NOMO-1 (cell line): ENCODE data around the gene PHF23.
"Not testable (repeated sequence)": the region's sequence is repeated elsewhere in the genome, so short reads cannot be mapped to it uniquely, and the experiment has no call there.

Experiments used
- DNase-seq, 2 experiments: peaks; one replicate each; lab custom pipeline; 2025; ENCODE audit not compliant: unreplicated experiment in 2 of 2; lab: John Stamatoyannopoulos, UW

PHF23 gene

GRCh38 chr17:7259555-7259889 lies 20.3 kb upstream of the PHF23 start:
- no peak for DNase-seq

- DNase-seq = no peak
Observed at GRCh38 chr17:7258731-7259554, 19.7 kb upstream of the PHF23 start.

- no peak for DNase-seq
Observed at GRCh38 chr17:7256766-7257456, 17.7 kb upstream of the PHF23 start.

DNA sequence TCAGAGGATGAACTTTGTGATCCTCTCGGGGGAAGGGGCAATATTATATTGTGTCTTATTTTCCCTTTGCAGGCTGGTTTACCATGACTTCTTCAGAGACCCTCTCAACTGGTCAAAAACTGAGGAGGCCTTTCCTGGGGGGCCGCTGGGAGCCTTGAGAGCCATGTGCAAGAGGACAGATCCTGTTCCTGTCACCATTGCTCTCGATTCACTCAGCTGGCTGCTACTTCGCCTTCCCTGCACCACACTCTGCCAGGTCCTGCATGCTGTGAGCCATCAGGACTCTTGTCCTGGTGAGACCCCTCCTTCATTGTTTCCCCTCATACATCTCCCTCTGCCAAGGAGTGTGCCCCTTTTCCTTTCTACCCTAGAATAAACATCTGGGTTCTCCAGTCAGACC lies 15.3 kb upstream of the PHF23 start:
- DNase-seq = no peak

DNA sequence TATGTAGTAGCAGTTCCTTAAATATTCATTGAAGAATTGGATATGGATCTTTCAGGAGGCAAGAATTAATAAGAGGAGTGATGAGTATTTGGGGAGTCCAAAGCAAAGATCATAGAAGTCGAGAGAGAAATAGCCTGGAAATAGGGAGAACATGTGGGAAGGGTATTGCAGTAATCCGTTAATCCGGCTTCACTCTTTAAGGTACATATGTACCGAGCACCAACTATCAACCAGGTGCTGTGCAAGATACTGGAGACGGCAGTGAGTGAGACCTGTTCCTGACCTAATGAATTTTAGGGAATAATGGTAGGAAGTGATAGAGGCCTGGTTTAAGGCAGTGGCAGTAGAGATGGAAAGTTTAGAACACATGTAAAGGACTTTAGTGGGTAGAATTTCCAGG lies 13.8 kb upstream of the PHF23 start:
- no peak for DNase-seq

- DNase-seq = peak; percentile 89 to 90
Observed at GRCh38 chr17:7252176-7253043, 13.2 kb upstream of the PHF23 start, which contains the start of gene ELP5. Gene ELP5 (plus strand): TSS chr17:7252215. CDS start chr17:7252551, 336 bp downstream.

GRCh38 chr17:7251661-7252175 lies 12.5 kb upstream of the PHF23 start, which contains the start of gene CTDNEP1:
Gene CTDNEP1 (minus strand): TSS chr17:7251734. CDS start chr17:7251296, 438 bp downstream.
- peak; percentile 95 to 98 for DNase-seq

DNA sequence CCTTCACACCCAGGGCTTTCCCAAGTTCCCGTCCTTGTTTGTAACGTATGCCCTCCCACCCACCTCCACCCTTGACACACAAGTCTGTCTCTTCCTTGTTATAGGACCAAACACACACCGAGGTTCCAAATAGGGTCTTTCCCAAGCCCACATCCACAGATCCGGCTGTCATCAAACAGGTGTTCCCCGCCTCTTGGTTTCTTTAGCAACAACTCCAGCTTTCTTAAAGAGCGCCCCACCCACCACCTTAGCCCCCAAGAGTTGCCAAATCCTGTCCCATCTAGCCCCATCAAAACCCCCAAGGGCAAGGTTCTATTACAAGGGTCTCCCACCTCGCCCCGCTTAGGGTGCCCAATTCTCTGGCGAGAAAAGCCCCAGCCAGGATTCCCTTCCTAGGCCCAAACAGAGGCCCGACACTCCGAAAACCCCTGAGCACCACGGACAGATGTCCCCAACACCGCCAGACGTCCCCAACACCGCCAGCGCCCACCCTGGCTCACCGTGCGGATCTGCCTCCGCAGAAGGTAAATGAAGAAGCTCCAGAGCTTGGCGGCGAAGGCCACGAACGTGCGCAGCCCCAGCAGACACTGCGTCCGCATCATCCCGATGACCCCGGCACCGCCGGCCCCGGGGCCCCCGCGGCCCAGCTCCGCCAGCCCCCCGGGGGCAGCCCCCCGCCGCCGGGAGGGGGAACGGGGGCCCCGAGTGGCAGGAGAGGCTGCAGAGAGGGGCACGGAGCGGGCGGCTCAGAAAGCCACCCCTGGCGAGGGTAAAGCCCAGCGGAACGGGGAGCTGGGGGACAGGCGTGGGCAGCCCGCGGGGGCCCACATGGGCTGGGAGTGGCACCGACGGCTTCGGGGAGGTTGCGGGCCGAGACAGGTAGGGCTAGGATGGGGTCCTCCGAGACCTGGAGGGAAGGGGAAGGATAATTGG lies 11.7 kb upstream of the PHF23 start:
- DNase-seq = no peak

DNA sequence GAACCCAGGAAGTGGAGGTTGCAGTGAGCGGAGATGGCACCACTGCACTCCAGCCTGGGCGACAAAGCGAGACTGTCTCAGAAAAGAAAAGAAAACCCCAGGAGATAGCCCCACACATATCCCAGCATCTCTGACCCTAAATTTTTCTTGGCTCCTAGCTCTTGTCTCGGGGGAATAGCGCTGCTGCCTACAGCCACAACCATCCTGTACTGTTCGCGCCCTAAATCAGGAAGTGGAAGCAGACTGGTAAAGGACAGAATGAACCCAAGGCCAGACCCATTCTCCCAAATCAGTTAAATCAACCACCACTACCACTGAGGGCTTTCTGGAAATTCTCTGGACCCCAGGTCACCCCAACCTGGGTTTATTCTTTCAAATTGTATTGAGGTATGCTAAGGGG lies 10.6 kb upstream of the PHF23 start:
- peak; percentile 28 to 55 for DNase-seq

DNA sequence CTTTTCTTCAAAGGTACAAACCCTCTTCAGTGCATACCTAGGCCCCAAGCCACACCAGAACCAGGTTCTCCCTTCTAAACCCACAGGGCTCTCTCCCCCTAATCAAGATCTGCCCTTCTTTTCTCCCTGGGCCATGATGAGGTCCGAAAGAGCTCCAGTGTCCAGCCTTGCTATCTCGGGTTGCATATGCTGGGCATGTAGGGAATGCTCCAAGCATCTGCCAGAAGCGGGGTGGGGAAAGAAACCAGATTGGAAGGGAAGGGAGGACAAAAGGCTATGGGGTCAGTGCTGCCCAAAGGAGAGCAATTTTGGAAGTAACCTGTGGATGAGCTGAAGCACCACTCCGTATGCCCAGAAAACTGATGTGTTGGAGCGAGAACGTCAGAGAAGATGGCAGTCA lies 10.0 kb upstream of the PHF23 start:
- DNase-seq = no peak

DNA sequence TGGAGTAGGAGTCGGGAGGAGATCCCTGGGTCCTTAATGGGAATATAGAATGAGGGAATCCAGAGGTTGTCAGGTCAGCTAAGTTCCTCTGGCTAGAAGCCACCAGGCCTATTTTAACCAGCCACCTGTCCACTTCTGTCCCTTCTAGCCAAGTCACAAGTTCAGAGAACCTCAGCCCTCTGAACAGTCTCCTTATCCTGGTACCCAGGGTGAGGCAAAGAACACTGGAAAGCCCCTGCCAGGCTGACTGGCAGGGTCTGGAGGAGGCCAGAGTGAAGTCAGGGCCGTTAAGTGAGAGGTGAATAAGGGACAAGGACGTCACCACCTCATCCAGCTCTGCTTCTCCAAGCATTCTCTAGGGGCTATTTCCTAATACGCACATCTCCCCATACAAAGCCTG lies 9.5 kb upstream of the PHF23 start:
- no peak for DNase-seq

- no peak for DNase-seq
Observed at GRCh38 chr17:7246779-7247178, 7.5 kb upstream of the PHF23 start.

- DNase-seq = not testable (repeated sequence)
Observed at GRCh38 chr17:7243838-7244237, 4.6 kb upstream of the PHF23 start.

- no peak for DNase-seq
Observed at GRCh38 chr17:7243453-7243729, 4.1 kb upstream of the PHF23 start.

- peak; percentile 87 to 88 for DNase-seq
Observed at GRCh38 chr17:7242717-7243452, 3.6 kb upstream of the PHF23 start.

DNA sequence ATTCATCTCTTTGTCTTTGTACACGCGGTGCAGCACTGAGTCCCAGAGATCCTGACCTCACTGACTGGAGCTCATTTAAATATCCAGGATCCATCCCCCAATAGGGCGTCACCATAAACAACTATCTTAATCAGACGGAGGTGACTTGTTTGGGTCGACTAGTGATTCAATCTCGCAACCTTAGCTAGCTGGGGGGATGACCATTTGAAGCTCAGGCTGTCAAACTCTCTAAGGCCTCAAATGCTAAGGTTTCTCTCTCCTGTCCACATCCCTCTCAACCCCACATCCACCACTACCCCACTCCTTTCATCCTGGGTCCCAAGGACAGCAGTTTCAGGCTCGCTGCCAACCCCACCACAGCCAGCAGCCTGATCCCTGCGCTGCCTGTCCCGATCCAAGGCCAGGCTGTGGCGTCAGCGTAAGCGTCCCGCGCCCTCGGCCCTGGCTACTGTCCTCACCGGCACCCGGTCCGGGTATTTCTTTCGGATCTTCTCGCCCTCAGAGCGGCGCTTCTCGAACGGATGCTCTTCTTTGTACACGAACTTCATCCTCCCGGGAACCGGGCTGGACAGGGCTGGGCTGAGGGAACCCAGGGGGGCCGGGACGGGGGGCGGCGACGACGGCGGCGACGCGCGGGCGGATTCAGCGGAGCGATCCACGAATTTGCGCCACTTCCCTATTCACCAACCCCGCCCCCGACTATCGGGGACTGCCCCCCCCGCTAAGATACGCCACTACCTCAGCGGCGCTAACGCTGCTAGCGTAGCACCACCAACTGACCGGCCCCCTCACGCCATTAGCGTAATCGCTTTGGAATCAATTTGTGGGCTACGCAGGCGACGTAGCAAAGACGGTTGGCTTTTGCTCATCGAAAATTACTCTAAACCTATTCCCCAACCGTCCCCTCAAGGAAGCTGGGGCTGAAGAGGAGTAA lies 2.8 kb upstream of the PHF23 start, which contains the start of gene GABARAP:
GABARAP (minus strand) TSS at position 667 of the 934 bp plus-strand sequence; CDS start at position 548, 119 bp downstream.
- DNase-seq = peak; percentile 80 to 88

GRCh38 chr17:7241090-7241733 lies 2.0 kb upstream of the PHF23 start:
- DNase-seq = no peak

GRCh38 chr17:7240375-7240774 lies 1.1 kb upstream of the PHF23 start:
- peak; percentile 76 to 85 for DNase-seq
